ENCODE data around the gene EBF3.

Gene EBF3

GRCh38 chr10:129893104-129894089 lies 70.7 kb downstream of the EBF3 start:
- DNase-seq = no peak

DNA sequence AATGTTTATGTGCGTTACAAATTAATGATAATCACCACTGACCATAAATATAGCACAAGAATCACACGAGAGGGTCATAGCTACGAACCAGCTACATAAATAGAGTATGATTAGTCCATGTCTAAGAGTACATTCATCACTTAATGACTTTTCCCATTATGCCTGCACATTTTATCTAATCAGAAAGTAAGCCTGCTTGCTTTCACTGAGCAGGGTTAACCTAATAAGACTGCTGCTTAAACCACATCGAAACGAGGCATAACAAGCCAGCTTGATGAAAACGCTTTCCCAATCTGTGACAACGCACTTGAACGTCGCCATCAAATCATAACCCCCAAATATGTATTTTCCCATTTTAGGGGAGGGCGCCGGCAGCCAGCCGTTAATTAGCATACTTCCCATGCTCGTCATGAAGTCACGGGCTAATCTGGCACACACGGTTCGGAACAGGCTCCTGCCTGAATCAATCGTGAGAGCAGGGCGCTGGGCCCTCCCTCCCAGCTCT lies 71.5 kb downstream of the EBF3 start:
- no peak for DNase-seq

DNA sequence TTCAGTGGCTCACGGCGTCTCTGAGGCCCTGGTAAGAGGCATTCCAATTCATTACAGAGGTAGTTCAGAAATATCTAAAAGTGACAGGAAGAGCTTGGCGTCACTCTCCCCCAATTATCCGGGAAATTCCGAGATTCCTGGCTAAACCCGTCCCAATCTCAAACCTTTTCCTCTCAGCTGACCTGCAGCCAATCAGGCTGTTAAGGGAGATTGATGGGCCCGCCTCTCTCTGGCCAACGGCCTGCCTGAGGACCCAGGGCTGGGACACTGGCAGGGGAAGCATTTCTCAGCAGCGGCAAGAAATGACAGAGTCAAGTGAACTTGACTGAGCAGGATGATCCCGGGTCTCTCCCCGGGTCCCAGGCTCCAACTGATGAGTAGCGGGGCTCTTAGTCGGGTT lies 72.3 kb downstream of the EBF3 start:
- DNase-seq = no peak

GRCh38 chr10:129890170-129890569 lies 73.9 kb downstream of the EBF3 start:
- DNase-seq = no peak

- DNase-seq = no peak
Observed at GRCh38 chr10:129888784-129889616, 75.1 kb downstream of the EBF3 start.

DNA sequence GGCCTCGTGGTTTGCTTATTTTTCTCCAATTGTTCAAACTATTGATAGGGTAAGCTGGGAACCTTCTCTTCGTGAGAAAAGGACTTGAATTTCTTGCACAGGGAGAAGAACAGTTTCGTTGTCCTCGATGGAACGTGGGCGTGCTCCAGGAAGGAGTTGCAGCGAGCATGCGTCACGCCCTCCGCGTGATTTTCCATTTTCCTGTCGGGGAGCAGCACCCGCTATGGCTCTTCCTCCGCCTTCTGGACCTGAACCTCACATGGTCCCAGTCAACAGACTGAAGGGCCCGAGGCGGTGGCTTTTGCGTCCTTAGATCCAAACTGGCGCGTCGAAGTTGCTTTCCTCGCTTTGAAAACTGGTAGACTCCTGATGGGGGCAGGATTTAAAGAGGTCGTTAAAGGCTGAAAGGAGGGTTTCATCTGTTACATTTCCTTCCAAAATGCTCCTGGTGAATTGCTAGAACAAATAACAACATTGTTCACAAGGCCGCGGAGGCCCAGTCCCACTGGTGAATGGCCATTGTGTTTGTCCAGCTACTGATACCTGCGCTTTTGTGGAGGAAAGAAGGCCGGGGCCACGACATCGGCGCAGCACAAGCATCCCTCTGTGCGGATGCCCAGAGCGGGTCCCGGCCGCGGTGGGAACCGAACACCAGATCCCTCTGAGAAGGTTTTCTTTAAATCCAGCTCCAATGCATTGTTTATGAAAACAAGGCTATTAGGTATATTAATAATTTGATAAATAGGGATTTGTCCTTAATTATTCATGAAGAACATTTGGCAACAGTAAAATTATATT lies 75.9 kb downstream of the EBF3 start:
- no peak for DNase-seq

- DNase-seq = no peak
Observed at GRCh38 chr10:129887381-129887905, 76.6 kb downstream of the EBF3 start.

DNA sequence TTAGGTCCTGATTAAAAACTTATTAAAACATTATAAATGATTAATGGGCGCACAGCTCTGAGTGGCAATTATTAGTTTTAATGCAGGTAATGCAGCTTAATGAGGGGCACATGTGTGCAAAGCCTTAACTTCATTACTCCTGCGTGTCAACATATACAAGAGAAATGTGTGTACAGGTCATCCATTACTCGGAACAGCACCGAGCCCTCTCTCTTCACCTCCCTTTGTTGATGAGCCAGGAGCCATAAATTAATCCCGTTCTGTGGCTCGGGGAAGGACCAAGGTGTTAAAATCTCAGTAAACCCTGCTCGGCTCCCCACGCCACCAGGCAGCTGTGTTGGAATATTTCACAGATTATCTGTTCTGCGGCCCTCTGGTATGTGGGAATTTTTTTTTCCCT lies 77.8 kb downstream of the EBF3 start:
- DNase-seq = no peak

GRCh38 chr10:129885526-129885925 lies 78.5 kb downstream of the EBF3 start:
- no peak for DNase-seq

DNA sequence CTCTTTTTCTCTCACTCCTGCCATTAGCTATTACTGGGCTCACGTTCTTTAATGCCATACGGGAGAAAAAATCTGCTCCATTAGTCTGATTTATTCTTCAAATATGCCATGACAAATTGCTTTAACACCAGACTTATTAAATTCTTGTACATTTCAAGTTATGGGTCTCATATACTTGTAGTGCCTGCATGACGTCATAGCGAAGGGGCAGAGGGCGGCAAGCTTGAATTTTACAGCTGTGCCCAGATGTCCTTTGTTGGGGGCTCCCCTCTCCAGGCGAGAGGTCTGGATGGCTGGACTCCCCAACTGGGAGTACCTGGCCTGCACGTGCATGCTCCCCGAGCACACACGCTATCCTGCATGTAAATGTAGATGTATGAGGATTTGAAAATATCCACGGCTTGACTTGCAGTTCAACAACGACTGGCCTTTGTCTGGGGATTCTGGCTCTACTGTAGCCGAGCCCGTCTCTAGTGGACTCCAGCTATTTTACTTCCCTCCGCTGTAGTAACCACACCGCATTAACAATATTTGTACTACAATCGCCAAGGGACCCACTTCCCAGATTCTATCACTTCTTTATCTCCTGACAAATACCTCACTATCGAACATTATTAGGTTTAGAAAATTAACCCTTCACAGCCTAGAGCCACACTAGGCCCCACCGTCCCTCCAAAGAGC lies 79.5 kb downstream of the EBF3 start:
- DNase-seq = no peak

DNA sequence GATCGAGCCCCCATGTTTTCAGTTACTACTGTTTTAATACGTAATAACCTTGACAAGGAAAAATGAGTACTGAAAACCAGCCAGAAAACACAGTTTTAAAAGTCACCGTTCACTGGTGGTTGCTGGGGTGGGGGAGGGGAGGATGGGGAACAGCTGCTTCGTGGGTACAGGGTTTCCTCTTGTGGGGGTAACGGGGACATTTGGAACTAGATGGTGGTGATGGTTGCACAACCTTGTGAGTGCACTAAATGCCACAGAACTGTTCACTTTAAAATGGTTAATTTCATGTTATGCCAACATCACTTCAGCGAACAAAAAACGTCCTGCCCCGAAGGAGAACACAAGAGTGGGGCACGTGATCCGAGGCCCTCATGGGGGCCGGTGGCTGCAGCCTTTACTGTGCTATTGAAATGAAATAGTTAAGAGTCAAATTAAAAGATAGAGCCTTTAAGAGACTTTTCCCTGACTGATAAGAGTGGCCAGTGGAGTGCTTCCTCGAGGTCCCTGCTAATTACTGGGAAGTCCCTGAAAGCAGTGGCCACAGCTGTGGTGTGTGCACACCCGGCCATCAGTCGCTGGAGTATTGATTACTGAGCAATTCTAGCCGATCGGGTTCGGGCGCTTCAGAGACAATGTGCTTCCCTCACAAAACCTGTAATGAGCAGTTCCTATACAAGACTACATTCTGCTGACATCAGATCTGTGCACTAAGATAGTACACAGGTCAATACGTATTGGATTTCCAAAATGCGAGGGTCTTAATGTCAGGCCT lies 80.3 kb downstream of the EBF3 start:
- no peak for DNase-seq

DNA sequence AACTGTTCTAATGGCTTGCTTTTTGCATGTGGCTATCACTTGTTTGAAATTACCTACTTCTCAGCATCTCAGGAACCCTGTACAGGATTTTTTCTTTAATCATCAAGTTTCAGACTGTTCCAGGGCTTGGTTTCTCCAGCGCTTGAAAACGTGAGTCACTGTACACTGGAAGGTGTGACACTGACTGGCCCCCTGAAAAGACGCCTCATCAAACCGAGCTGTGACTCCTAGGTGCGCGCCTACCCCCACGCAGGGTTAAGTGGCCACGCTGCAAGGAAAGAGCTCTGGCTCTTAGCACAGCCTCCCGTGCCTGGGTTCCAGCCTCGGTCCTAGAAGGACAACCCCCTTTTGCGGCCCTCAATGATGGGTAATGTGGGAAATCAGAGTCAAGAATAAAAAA lies 81.0 kb downstream of the EBF3 start:
- no peak for DNase-seq

- DNase-seq = no peak
Observed at GRCh38 chr10:129882291-129883010, 81.6 kb downstream of the EBF3 start.

- DNase-seq = no peak
Observed at GRCh38 chr10:129881641-129882040, 82.4 kb downstream of the EBF3 start.

GRCh38 chr10:129880191-129880870 lies 83.7 kb downstream of the EBF3 start:
- no peak for DNase-seq

DNA sequence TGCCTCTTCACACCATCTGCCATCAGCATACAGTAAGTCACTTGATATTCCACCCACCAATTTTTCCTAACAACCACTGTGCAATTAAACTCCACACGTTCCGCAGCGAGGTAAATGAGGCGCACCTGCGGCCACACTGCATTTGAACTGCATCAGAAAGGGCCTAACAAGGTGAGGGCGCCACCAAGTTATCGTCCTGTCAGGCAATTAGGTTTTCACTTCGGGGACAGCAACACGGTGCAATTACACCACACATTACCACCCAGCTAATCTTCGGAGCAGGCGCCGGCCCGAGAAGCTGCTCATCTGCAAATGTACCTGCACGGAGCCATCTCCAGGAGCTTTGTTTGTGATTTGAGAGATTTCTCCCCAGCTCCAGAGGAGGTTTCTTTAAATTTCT lies 84.4 kb downstream of the EBF3 start:
- no peak for DNase-seq

DNA sequence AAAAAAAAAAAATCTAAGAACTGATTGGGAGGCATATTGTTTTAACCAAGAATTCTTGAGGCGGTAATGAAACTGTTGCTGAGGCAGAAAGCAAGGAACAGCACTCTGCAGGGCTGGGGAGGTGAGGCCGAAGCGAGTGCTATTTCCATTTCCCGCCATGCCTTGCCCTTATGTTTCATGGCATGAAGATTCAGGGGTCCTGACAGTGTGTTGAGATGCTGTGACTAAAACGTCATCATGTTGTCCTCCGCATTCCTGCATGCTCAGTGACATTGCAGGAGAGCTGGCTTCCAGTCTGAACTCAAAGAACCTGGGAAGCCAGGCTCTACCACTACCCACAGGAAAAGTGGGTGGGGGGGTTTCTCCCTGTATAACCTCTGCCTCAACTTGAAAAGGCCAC lies 85.2 kb downstream of the EBF3 start:
- DNase-seq = no peak

DNA sequence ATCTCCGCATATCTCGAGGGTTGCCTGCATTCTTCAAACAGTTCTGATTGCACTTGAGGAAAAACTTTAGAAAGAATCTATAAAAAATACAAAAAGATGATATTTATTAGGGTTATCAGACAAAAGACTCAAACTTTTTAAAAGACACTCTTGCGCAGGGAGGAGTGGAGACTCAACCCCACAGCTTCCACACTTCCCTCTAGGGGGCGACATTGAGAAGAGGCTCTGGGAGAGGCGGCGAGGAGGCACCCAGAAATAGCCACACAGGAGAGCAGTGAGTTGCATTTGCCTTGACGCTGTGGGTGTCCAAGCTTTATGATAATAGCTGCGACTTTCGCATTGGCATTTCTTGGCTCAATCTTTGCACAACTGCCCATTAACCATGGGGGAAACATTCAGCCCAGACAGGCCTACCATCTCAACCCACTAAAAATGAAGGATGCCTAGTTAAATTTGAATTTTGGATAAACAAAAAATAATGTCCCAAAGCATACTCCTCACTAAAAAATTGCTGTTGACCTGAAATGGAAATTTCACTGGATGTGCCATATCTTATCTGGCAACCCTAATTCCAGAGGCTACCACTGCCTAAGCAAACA lies 86.2 kb downstream of the EBF3 start:
- no peak for DNase-seq
